B cell (primary cell): ENCODE data around the gene HTR1A.

Experiments
- EZH2 ChIP-seq: IDR thresholded peaks from 2 replicates; pipeline ENCODE4 v1.6.1; 2012; ENCODE audit warnings: borderline replicate concordance, low read depth, mild to moderate bottlenecking, moderate library complexity, low read length; ENCODE audit not compliant: insufficient read depth, poor library complexity, severe bottlenecking
- TF ChIP-seq, protein P1 (sequence below): fragments of 200-600 bp; IDR thresholded peaks from one replicate; pipeline ENCODE4 v1.8.0; 2022; ENCODE audit warnings: antibody characterized with exemption, mild to moderate bottlenecking

- TF ChIP-seq, protein P1, sequence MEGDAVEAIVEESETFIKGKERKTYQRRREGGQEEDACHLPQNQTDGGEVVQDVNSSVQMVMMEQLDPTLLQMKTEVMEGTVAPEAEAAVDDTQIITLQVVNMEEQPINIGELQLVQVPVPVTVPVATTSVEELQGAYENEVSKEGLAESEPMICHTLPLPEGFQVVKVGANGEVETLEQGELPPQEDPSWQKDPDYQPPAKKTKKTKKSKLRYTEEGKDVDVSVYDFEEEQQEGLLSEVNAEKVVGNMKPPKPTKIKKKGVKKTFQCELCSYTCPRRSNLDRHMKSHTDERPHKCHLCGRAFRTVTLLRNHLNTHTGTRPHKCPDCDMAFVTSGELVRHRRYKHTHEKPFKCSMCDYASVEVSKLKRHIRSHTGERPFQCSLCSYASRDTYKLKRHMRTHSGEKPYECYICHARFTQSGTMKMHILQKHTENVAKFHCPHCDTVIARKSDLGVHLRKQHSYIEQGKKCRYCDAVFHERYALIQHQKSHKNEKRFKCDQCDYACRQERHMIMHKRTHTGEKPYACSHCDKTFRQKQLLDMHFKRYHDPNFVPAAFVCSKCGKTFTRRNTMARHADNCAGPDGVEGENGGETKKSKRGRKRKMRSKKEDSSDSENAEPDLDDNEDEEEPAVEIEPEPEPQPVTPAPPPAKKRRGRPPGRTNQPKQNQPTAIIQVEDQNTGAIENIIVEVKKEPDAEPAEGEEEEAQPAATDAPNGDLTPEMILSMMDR = no peak
- TF ChIP-seq EZH2 = no peak
Observed at GRCh38 chr5:63961125-63961597, 1.1 kb downstream of the HTR1A start.
